ENCODE results near the gene CFB. TPM values are rescaled to one million over a fixed set of nuclear protein-coding genes. Genes with fewer than 3 reads are reported as not detected.

The CFB gene
- total RNA-seq, 3 donors from 2014 or later, result 36.3 to 177 (median 130) TPM

- no peak for TF ChIP-seq CTCF (IDR thresholded peaks at IDR 0.05)
- no peak for TF ChIP-seq POLR2AphosphoS5 (IDR thresholded peaks at IDR 0.05)
- TF ChIP-seq POLR2A (IDR thresholded peaks at IDR 0.05), result no peak
- DNase-seq (ENCODE audit: low spot score in 2 of 2), result no peak
- intact Hi-C loops (cut with DNase I; ENCODE audit: low total_unique reads), result no loop called here
- H3K9me3 ChIP-seq, result no peaks in the 10 kb centered on the region
- no peak overlapping the region for H3K4me3 ChIP-seq
- no peaks in the 10 kb centered on the region for H3K36me3 ChIP-seq
- peak overlapping the region in 1 of 2 donors; percentile 12 for H3K27ac ChIP-seq
- H3K4me1 ChIP-seq, result peaks cover 4 to 8% of the 10 kb centered on the region in 2 donors
- no peaks in the 10 kb centered on the region for H3K27me3 ChIP-seq
Observed at GRCh38 chr6:31967926-31968320, 22.0 kb downstream of the CFB start.

GRCh38 chr6:31968326-31968725, 22.4 kb downstream of the CFB start:
- Histone ChIP-seq H3K4me3 (no peak overlapping the region), H3K27me3 (no peaks in the 10 kb centered on the region), H3K27ac (peak overlapping the region in 1 of 2 donors; percentile 12), H3K36me3 (no peaks in the 10 kb centered on the region), H3K4me1 (peaks cover 8 to 12% of the 10 kb centered on the region in 2 donors), H3K9me3 (no peaks in the 10 kb centered on the region)
- TF ChIP-seq POLR2A (IDR thresholded peaks at IDR 0.05), result no peak
- TF ChIP-seq CTCF (IDR thresholded peaks at IDR 0.05), result no peak
- TF ChIP-seq POLR2AphosphoS5 (IDR thresholded peaks at IDR 0.05), result no peak
- intact Hi-C loops (cut with DNase I; ENCODE audit: low total_unique reads), result no loop called here
- DNase-seq (ENCODE audit: low spot score in 2 of 2), result no peak

- Histone ChIP-seq H3K36me3 (no peaks in the 10 kb centered on the region), H3K27ac (no peak overlapping the region), H3K4me3 (no peak overlapping the region), H3K9me3 (no peaks in the 10 kb centered on the region), H3K4me1 (peaks cover 8 to 15% of the 10 kb centered on the region in 2 donors), H3K27me3 (no peaks in the 10 kb centered on the region)
- intact Hi-C loops (cut with DNase I; ENCODE audit: low total_unique reads), result no loop called here
- no peak for TF ChIP-seq CTCF (IDR thresholded peaks at IDR 0.05)
- no peak for TF ChIP-seq POLR2A (IDR thresholded peaks at IDR 0.05)
- no peak for TF ChIP-seq POLR2AphosphoS5 (IDR thresholded peaks at IDR 0.05)
- no peak for DNase-seq (ENCODE audit: low spot score in 2 of 2)
Observed at GRCh38 chr6:31968791-31969711, 23.2 kb downstream of the CFB start.

GRCh38 chr6:31969712-31970603, 24.1 kb downstream of the CFB start:
- H3K36me3 ChIP-seq, result no peaks in the 10 kb centered on the region
- H3K27me3 ChIP-seq, result no peaks in the 10 kb centered on the region
- intact Hi-C loops (cut with DNase I; ENCODE audit: low total_unique reads), result loop anchor here (2.0 kb wide), 1 partner anchor 69 kb away; no protein-coding TSS in a partner anchor
- no peak for DNase-seq (ENCODE audit: low spot score in 2 of 2)
- H3K4me3 ChIP-seq, result no peak overlapping the region
- peaks cover 8 to 15% of the 10 kb centered on the region in 2 donors for H3K4me1 ChIP-seq
- TF ChIP-seq POLR2AphosphoS5 (IDR thresholded peaks at IDR 0.05), result no peak
- no peak for TF ChIP-seq CTCF (IDR thresholded peaks at IDR 0.05)
- no peak for TF ChIP-seq POLR2A (IDR thresholded peaks at IDR 0.05)
- no peaks in the 10 kb centered on the region for H3K9me3 ChIP-seq
- peak overlapping the region; percentile 99 for H3K27ac ChIP-seq
